GM10266 (cell line): ENCODE measurements around the gene PHF2.

Experiments
- DNase-seq: peaks from one replicate; pipeline ENCODE4 v3.0.0; 2012; ENCODE audit errors: extremely low spot score
- TF ChIP-seq, protein P1 (sequence below): IDR thresholded peaks from 2 replicates; pipeline ENCODE4 v1.5.1; 2012; ENCODE audit warnings: mild to moderate bottlenecking, low read depth; ENCODE audit not compliant: control insufficient read depth, insufficient read depth; ENCODE audit errors: missing control alignments

Gene PHF2

DNA sequence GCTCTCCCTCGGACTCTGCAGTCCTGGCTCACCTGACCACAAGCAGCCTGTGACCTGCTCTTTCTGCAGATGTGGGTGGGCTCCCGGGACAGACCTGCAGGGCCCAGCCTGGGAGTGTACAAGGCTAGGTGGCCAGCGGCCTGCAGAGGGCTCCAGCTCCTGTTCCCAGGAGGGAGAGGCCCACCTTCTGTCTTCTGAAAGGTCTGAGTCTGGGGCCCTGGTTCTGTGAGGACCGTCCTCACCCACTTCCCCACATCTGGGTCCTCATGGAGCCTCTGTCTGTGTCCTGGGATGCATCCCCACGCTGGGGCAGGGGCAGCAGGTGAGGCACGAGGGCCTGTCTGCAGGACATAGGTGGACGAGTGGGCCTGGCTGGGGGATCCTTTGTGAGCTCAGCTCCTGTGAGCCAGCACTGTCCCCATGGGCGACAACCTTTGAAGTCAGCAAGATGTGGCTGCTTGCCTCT lies 43.7 kb downstream of the PHF2 start:
- DNase-seq, result no peak
- TF ChIP-seq, protein P1, sequence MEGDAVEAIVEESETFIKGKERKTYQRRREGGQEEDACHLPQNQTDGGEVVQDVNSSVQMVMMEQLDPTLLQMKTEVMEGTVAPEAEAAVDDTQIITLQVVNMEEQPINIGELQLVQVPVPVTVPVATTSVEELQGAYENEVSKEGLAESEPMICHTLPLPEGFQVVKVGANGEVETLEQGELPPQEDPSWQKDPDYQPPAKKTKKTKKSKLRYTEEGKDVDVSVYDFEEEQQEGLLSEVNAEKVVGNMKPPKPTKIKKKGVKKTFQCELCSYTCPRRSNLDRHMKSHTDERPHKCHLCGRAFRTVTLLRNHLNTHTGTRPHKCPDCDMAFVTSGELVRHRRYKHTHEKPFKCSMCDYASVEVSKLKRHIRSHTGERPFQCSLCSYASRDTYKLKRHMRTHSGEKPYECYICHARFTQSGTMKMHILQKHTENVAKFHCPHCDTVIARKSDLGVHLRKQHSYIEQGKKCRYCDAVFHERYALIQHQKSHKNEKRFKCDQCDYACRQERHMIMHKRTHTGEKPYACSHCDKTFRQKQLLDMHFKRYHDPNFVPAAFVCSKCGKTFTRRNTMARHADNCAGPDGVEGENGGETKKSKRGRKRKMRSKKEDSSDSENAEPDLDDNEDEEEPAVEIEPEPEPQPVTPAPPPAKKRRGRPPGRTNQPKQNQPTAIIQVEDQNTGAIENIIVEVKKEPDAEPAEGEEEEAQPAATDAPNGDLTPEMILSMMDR, result no peak

DNA sequence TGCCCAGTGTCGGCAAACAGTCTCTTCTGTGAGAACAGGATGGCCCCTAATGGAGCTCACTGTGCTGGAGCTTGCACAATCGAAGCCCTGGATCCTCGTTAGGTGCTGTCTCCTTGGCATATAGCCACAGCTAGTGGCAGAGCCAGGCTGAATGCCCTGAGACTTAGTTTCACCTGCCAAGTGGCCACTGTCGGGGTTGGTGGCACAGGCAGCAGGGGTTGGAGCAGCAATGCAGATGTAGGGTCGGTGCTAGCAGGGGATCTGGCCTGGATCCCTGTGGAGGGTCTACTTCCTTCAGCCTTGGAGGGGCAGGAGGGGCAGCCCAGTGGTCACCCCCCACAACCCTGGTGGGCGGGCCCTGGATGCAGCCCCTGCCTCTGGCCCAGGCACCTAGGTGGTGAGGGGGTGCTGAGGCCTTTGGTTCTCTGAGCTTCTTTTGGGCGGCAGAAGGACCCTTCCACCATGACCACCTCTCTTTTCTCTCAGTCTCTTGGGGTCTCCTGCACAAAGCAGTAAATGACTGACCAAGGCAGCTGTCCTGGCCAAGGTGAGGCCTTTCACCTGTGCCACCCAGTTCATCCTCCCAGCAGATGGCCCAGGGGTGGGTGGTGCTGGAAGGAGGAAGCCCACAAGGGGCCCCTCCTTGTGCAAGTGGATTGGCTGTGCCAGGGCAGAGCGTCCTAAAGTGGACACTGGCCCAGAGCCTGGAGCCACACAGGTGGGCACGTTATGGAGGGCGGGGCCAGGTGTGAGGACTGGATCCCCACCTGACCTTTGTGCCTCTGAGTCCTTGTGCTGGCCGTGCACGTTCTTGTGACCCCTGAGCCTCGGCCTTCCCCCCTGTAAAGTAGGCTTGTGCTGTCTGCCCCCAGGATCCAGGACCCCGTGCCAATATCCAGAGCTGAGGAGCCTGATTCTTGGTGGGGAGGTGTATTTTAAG lies 44.8 kb downstream of the PHF2 start:
- TF ChIP-seq, protein P1, result no peak
- no peak for DNase-seq

DNA sequence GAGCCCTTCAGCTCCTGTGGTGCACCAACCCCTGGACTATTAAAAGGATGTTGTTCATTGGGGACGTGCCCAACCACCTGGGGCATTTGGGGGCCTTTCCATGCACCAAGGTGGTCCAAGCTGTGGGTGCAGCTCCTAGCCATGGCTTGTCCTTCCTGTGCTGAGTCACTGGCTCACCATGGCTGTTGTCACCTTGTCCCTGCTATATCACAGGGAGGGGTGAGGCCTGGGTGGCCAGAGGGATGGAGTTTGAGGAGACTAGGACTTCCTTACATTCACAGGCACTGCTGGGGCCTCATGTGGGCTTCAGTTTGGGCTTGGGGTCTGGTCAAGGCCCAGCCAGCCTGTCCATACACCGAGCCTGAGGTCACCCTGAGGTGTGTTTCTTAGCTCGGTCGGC lies 45.5 kb downstream of the PHF2 start:
- TF ChIP-seq, protein P1, result no peak
- no peak for DNase-seq

DNA sequence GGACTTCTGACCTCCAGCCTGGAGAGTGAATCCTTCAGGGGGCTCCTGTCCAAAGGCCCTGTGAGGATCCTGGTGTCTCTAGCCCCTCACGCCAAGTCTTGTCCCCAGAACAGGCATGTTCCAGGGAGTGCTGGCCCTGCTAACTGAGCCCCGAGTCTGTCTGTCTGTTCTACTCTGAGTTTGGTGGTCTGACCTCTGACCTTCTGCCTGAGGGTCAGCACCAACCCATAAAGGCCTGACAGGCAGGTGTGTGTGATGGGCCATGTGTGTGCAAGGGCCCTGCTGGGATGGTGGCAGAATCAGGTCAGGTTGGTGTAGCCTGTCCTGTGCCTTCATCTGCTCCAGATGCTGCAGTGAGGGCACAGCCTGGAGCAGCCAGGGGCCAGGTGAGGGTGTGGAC lies 46.3 kb downstream of the PHF2 start:
- no peak for DNase-seq
- TF ChIP-seq, protein P1, result no peak

DNA sequence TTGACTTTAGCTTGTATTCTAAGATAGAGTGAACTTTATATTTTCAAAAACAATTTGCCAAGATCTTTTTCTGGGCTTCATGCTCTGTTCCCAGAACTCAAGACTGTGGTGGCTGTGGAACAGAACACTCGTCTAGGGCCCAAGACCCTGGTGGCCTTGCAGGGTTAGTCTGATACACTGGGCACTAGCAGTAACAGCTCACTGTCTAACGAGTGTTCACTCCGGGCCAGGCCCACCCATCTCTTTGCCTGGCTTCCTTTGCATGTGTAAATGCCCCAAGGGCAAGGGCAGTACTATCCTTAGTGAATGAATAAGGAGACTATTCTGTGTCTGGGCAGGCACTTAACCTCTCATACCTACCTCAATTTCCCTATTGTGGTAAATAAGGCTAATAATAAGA lies 47.4 kb downstream of the PHF2 start:
- TF ChIP-seq, protein P1, result no peak
- no peak for DNase-seq

DNA sequence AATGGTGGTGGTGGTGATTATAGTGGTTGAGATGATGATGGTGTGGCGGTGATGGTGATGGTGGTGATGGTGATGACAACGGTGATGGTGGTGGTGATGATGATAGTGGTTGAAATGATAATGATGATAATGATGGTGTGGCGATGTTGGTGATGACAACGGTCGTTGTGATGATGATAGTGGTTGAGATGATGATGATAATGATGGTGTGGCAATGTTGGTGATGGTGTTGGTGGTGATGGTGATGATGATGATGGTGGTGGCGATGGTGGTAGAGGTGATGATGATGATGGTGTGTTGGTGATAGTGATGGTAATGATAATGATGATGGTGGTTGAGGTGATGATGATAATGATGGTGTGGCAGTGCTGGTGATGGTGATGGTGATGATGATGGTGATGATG lies 48.0 kb downstream of the PHF2 start:
- DNase-seq, result no peak

More for the DNA sequence above, 48.0 kb downstream of the PHF2 start:
- TF ChIP-seq, protein P1, result no peak
